GM12878 (cell line): ENCODE data around the gene SCN3B. TPM values are rescaled to one million over a fixed set of nuclear protein-coding genes. Genes with fewer than 3 reads are reported as not detected.
A peak's percentile ranks its signal among the peaks of the same experiment; 100 is the strongest.

Source experiments
- ATAC-seq: fragments of 200-7000 bp; cut with Tn5 transposase; 3 replicates; pipeline ENCODE4 v1.9.1; 2020; ENCODE audit warnings: mild to moderate bottlenecking, moderate library complexity
- Bru-seq: library from RNA; stranded (reverse); fragments of 400-500 nt; gene quantifications from one replicate; lab custom pipeline; 2021; lab: Mats Ljungman, UMichigan
- BruChase-seq, 2 experiments: library from RNA; stranded (reverse); fragments of 400-500 nt; gene quantifications; one replicate each; lab custom pipeline; 2021; lab: Mats Ljungman, UMichigan
- BruUV-seq: library from RNA; stranded (reverse); fragments of 400-500 nt; replicated peaks from 2 replicates; lab custom pipeline; 2021; lab: Mats Ljungman, UMichigan
- CTCF ChIA-PET: fragments of 300-600 bp; sonication (Branson Sonifier 250); formaldehyde crosslinking; extraction: SDS; loops from one replicate; lab custom pipeline; 2021; ENCODE audit warnings: inconsistent platforms; lab: Yijun Ruan, JAX
- POLR2A ChIA-PET: fragments of 350-600 bp; formaldehyde crosslinking; extraction: SDS; loops from one replicate; lab custom pipeline; 2021; ENCODE audit warnings: inconsistent platforms; lab: Charles Lee
- RAD21 ChIA-PET: fragments of 300-600 bp; sonication (Branson Sonifier 250); formaldehyde crosslinking; loops from one replicate; lab custom pipeline; 2023; ENCODE audit warnings: antibody characterized with exemption; ENCODE audit not compliant: unreplicated experiment; lab: Charles Lee
- SMC1A ChIA-PET: fragments of 300-600 bp; sonication (Branson Sonifier 250); formaldehyde crosslinking; loops from one replicate; lab custom pipeline; 2023; ENCODE audit not compliant: unreplicated experiment, uncharacterized antibody; lab: Charles Lee
- DNase-seq: peaks from one replicate; pipeline ENCODE4 v3.0.0-alpha.2; 2011; ENCODE audit warnings: low read depth, low spot score
- FAIRE-seq: peaks from 3 replicates; lab custom pipeline; 2011; peaks lifted over from hg19 to GRCh38; lab: Jason Lieb, UNC
- H2AFZ ChIP-seq: 2 replicates; pipeline ENCODE4 v1.6.0; 2011; ENCODE audit warnings: low read depth, low read length, control low read depth; ENCODE audit not compliant: control insufficient read depth
- H3K27ac ChIP-seq: 2 replicates; pipeline ENCODE4 v1.5.1; 2011; ENCODE audit warnings: control low read depth; ENCODE audit not compliant: control insufficient read depth, insufficient read depth
- H3K27me3 ChIP-seq, 2 experiments: replicated peaks in 1 of 2; 2 replicates each; pipeline versions ENCODE4 v1.6.0 to v1.6.1; 2011; ENCODE audit warnings: low read length in 1 of 2; ENCODE audit not compliant: control insufficient read depth in 2 of 2, insufficient read depth in 2 of 2
- H3K36me3 ChIP-seq, 2 experiments: 2 replicates each; pipeline ENCODE4 v1.5.1; 2011; ENCODE audit warnings: low read length in 1 of 2; ENCODE audit not compliant: control insufficient read depth in 2 of 2, insufficient read depth in 2 of 2
- H3K4me1 ChIP-seq: 2 replicates; pipeline ENCODE4 v1.6.1; 2011; ENCODE audit warnings: mild to moderate bottlenecking, low read length, moderate library complexity, mixed read lengths; ENCODE audit not compliant: control insufficient read depth, insufficient read depth
- H3K4me2 ChIP-seq: 2 replicates; pipeline ENCODE4 v1.6.0; 2011; ENCODE audit warnings: control low read depth; ENCODE audit not compliant: control insufficient read depth, insufficient read depth
- H3K4me3 ChIP-seq: fragments of 200-600 bp; sonication (generic); 2 replicates; pipeline ENCODE4 v1.5.1; 2016
- H3K79me2 ChIP-seq: 2 replicates; pipeline ENCODE4 v1.6.0; 2011; ENCODE audit warnings: low read length; ENCODE audit not compliant: control insufficient read depth, insufficient read depth
- H3K9ac ChIP-seq: 2 replicates; pipeline ENCODE4 v1.8.0; 2011; ENCODE audit warnings: low read length, control low read depth, mixed read lengths; ENCODE audit not compliant: control insufficient read depth, insufficient read depth
- H3K9me3 ChIP-seq: replicated peaks from 3 replicates; pipeline ENCODE4 v1.5.1; 2011; ENCODE audit warnings: mild to moderate bottlenecking, low read length; ENCODE audit not compliant: control insufficient read depth, insufficient read depth
- H4K20me1 ChIP-seq: 2 replicates; pipeline ENCODE4 v1.6.0; 2011; ENCODE audit not compliant: control insufficient read depth, insufficient read depth
- CBFB ChIP-seq: IDR thresholded peaks from 2 replicates; pipeline ENCODE4 v1.6.1; 2016; ENCODE audit warnings: antibody characterized with exemption, low read depth
- CUX1 ChIP-seq: IDR thresholded peaks from 2 replicates; pipeline ENCODE4 v1.6.1; 2012; ENCODE audit warnings: improper control_type of control experiment, low read depth, low read length; ENCODE audit not compliant: insufficient replicate concordance
- SKIL ChIP-seq: fragments of 450-650 bp; IDR thresholded peaks from 2 replicates; pipeline ENCODE4 v1.6.1; 2017; ENCODE audit warnings: mild to moderate bottlenecking, low read depth, inconsistent platforms; ENCODE audit not compliant: poor library complexity, severe bottlenecking
- WGBS: methylation state at CpG from one replicate; pipeline ENCODE4 v1.1.6; 2016; ENCODE audit warnings: low lambda C conversion rate; ENCODE audit not compliant: insufficient replicate concordance, insufficient coverage; ENCODE audit errors: missing lambda C conversion rate; 5-methylcytosine and 5-hydroxymethylcytosine counted together
- in situ Hi-C: fragments of 300-500 bp; cut with MboI; formaldehyde crosslinking; loops from 9 replicates; pipeline ENCODE4 v1.14.3; 2018; ENCODE audit warnings: mixed read lengths
- intact Hi-C: fragments of 100-400 bp; cut with micrococcal nuclease; formaldehyde crosslinking; loops from one replicate; pipeline ENCODE4 v1.14.2; 2022; ENCODE audit not compliant: unreplicated experiment
- long read RNA-seq, 2 experiments: library from polyadenylated mRNA; unstranded; transcript quantifications; one replicate each; pipeline ENCODE4 v2.0.0, GENCODE V29; 2019 to 2020
- polyA minus RNA-seq, 3 experiments: library from RNA; depleted of rRNA, polyadenylated mRNA; stranded (reverse); fragments of >200 nt; gene quantifications; 2 replicates each; pipeline ENCODE4 v1.2.3, GENCODE V29; 2011
- polyA plus RNA-seq, 11 experiments: library from polyadenylated mRNA; depleted of rRNA in 4 of 11; unstranded in 6 of 11; stranded (reverse) in 5 of 11; fragments of >200 nt; fragmentation: Nextera tagmentation in 4 of 11; fragmentation: Illumina TruSeq in 1 of 11; extraction: Ambion mirVana in 4 of 11; extraction: Trizol in 1 of 11; gene quantifications; 1 replicate in 1 of 11; 2 replicates in 10 of 11; pipeline versions ENCODE4 v1.2.1 to v1.2.3, GENCODE V29; 2011 to 2016; ENCODE audit warnings: inconsistent platforms in 2 of 11, missing spikeins in 2 of 11, low read depth in 1 of 11
- total RNA-seq, 4 experiments: library from RNA; depleted of rRNA in 3 of 4; stranded (reverse); fragments of >200 nt in 3 of 4; fragmentation: Illumina TruSeq in 1 of 4; extraction: Trizol in 1 of 4; gene quantifications; 2 replicates each; pipeline versions ENCODE4 v1.2.1 to v1.2.3, GENCODE V29; 2013 to 2021
- TF ChIP-seq, protein P1 (sequence below): fragments of 450-650 bp; IDR thresholded peaks from 2 replicates; pipeline ENCODE4 v1.6.1; 2017; ENCODE audit warnings: mild to moderate bottlenecking, moderate library complexity

The SCN3B gene, protein sequence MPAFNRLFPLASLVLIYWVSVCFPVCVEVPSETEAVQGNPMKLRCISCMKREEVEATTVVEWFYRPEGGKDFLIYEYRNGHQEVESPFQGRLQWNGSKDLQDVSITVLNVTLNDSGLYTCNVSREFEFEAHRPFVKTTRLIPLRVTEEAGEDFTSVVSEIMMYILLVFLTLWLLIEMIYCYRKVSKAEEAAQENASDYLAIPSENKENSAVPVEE
- not detected in 2 replicates for total RNA-seq (2013; cell fraction: nucleolus; rRNA removed)
- not detected in 2 replicates for total RNA-seq (2014; rRNA removed)
- total RNA-seq (2014; rRNA removed; fragmentation: Illumina TruSeq; extraction: Trizol), result not detected in 2 replicates
- total RNA-seq (2021), result not detected in 2 replicates
- polyA plus RNA-seq (2011; ENCODE audit: low read depth), result not detected
- 0.01 and 0.06 TPM in 2 replicates for polyA plus RNA-seq (2011; rRNA removed)
- 0.01 TPM in 1 of 2 replicates, not detected in the other for polyA plus RNA-seq (2011; cell fraction: cytosol; rRNA removed)
- 0.03 TPM in 1 of 2 replicates, not detected in the other for polyA plus RNA-seq (2011; cell fraction: nucleus; rRNA removed)
- 0.05 and 0.06 TPM in 2 replicates for polyA plus RNA-seq (2012)
- not detected in 2 replicates for polyA plus RNA-seq (2014; fragmentation: Illumina TruSeq; extraction: Trizol)
- not detected for polyA plus RNA-seq (2014; fragmentation: Nextera tagmentation; extraction: Ambion mirVana)
- not detected in 2 replicates for polyA plus RNA-seq (2014; rRNA removed)
- under 1 TPM; 0.09 to 0.12 TPM for polyA plus RNA-seq (2016; fragmentation: Nextera tagmentation; extraction: Ambion mirVana)
- polyA minus RNA-seq (2011; rRNA and poly(A)+ RNA removed), result not detected in 2 replicates
- polyA minus RNA-seq (2011; cell fraction: cytosol; rRNA and poly(A)+ RNA removed), result not detected in 2 replicates
- polyA minus RNA-seq (2011; cell fraction: nucleus; rRNA and poly(A)+ RNA removed), result not detected in 2 replicates
- percentile 4 among the genes with signal in this experiment for Bru-seq, nascent RNA
- BruChase-seq, experiment 1, labeled RNA remaining after a 6-hour chase, result percentile 4 among the genes with signal in this experiment
- BruChase-seq, experiment 2, labeled RNA remaining after a 2-hour chase, result percentile 4 among the genes with signal in this experiment
- long read RNA-seq, experiment 1, result 0 reads
- long read RNA-seq, experiment 2, result 0 reads

GRCh38 chr11:123654566-123655081 lies at the start of gene SCN3B:
Gene SCN3B, minus strand, starts transcription at chr11:123654624. Its CDS starts 823 bp downstream, at chr11:123653801.
- CTCF ChIA-PET, result interaction anchor here (1.3 kb wide), 1 partner anchor 52 kb away, joined by 3 read pairs; no protein-coding TSS in a partner anchor
- Histone ChIP-seq H3K27ac (no peak within 1 kb of the TSS), H2AFZ (peak within 1 kb of the TSS; percentile 41; the same call in 1 of the 2 replicates)

More at GRCh38 chr11:123654566-123655081, at the start of gene SCN3B:
- peaks cover 6 to 10% of the 10 kb centered on the region in 2 experiments for H3K27me3 ChIP-seq
- no TSS peak for BruUV-seq
- no peaks in the 10 kb centered on the region for H3K79me2 ChIP-seq
- in situ Hi-C loops, result no loop called here
- peak within 1 kb of the TSS; percentile 93 for H3K4me2 ChIP-seq
- FAIRE-seq, result no peak
- H3K4me1 ChIP-seq, result peaks cover 2% of the 10 kb centered on the region; the same call in 1 of the 2 replicates
- ATAC-seq, result peak; percentile 85
- no peak within 1 kb of the TSS for H3K9ac ChIP-seq
- WGBS, result 44% methylated on average over 8 of the region's 44 CpGs
- DNase-seq, result no peak
- no peaks in the 10 kb centered on the region for H3K36me3 ChIP-seq
- intact Hi-C loops, result no loop called here
- H3K4me3 ChIP-seq, result peak within 1 kb of the TSS; percentile 58; the same call in 1 of the 2 replicates
- peaks cover 8% of the 10 kb centered on the region; the same call in 2 of the 3 replicates for H3K9me3 ChIP-seq
- SMC1A ChIA-PET, result no interaction called here
- POLR2A ChIA-PET, result no interaction called here
- RAD21 ChIA-PET, result no interaction called here
- no peaks in the 10 kb centered on the region for H4K20me1 ChIP-seq
- TF ChIP-seq CUX1, result no peak
- no peak for TF ChIP-seq CBFB
- TF ChIP-seq, protein P1, sequence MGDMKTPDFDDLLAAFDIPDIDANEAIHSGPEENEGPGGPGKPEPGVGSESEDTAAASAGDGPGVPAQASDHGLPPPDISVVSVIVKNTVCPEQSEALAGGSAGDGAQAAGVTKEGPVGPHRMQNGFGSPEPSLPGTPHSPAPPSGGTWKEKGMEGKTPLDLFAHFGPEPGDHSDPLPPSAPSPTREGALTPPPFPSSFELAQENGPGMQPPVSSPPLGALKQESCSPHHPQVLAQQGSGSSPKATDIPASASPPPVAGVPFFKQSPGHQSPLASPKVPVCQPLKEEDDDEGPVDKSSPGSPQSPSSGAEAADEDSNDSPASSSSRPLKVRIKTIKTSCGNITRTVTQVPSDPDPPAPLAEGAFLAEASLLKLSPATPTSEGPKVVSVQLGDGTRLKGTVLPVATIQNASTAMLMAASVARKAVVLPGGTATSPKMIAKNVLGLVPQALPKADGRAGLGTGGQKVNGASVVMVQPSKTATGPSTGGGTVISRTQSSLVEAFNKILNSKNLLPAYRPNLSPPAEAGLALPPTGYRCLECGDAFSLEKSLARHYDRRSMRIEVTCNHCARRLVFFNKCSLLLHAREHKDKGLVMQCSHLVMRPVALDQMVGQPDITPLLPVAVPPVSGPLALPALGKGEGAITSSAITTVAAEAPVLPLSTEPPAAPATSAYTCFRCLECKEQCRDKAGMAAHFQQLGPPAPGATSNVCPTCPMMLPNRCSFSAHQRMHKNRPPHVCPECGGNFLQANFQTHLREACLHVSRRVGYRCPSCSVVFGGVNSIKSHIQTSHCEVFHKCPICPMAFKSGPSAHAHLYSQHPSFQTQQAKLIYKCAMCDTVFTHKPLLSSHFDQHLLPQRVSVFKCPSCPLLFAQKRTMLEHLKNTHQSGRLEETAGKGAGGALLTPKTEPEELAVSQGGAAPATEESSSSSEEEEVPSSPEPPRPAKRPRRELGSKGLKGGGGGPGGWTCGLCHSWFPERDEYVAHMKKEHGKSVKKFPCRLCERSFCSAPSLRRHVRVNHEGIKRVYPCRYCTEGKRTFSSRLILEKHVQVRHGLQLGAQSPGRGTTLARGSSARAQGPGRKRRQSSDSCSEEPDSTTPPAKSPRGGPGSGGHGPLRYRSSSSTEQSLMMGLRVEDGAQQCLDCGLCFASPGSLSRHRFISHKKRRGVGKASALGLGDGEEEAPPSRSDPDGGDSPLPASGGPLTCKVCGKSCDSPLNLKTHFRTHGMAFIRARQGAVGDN, result no peak
- TF ChIP-seq SKIL, result no peak
- TF ChIP-seq, all 136 proteins: peak for 0
